Esophagus squamous epithelium (tissue), 4 donors: ENCODE data around the gene TNFAIP2.

Experiments
- CTCF ChIP-seq, 6 experiments: fragments of 450-650 bp in 4 of 6; fragments of 200-600 bp in 2 of 6; sonication (generic) in 2 of 6; IDR thresholded peaks; one replicate each; pipeline ENCODE4 v1.5.1; 2016 to 2019; ENCODE audit warnings: antibody characterized with exemption in 6 of 6, mild to moderate bottlenecking in 4 of 6, moderate library complexity in 4 of 6
- POLR2A ChIP-seq, 4 donors: fragments of 450-650 bp; IDR thresholded peaks; one replicate each; pipeline ENCODE4 v1.6.1; 2017; ENCODE audit warnings: antibody characterized with exemption in 4 of 4, mild to moderate bottlenecking in 4 of 4, moderate library complexity in 3 of 4

- TF ChIP-seq CTCF (IDR thresholded peaks at IDR 0.05), result no peak
- no peak for TF ChIP-seq POLR2A (IDR thresholded peaks at IDR 0.05)
Observed at GRCh38 chr14:103086771-103087342, 36.4 kb upstream of the TNFAIP2 start.
